Measurements from ENCODE around the gene CDC37L1.

CDC37L1 gene

GRCh38 chr9:4639420-4639819 lies 39.9 kb upstream of the CDC37L1 start:
- Histone ChIP-seq H2AFZ (ENCODE audit: low read length) (no peak overlapping the region), H3K4me3 (ENCODE audit: low read depth, low read length, poor library complexity, severe bottlenecking) (no peak overlapping the region), H4K20me1 (ENCODE audit: insufficient read depth, low read length) (no peaks in the 10 kb centered on the region), H3K4me1 (ENCODE audit: insufficient read depth, low read length, severe bottlenecking) (no peaks in the 10 kb centered on the region), H3K4me2 (ENCODE audit: low read length) (no peak overlapping the region), H3K79me2 (ENCODE audit: insufficient read depth, low read length) (no peaks in the 10 kb centered on the region), H3K9me2 (ENCODE audit: low read depth, low read length) (no peaks in the 10 kb centered on the region), H3K27me3 (ENCODE audit: insufficient read depth, low read length) (no peaks in the 10 kb centered on the region), H3K9ac (ENCODE audit: low read length) (no peak overlapping the region), H3K9me3 (ENCODE audit: low read length) (no peaks in the 10 kb centered on the region), H3K27ac (ENCODE audit: low read depth, low read length, poor library complexity, severe bottlenecking) (no peak overlapping the region), H3F3A (ENCODE audit: insufficient read depth, low read length) (no peaks in the 10 kb centered on the region), H3K36me3 (ENCODE audit: insufficient read depth, low read length) (no peaks in the 10 kb centered on the region)
- TF ChIP-seq EZH2 (IDR thresholded peaks at IDR 0.05; ENCODE audit: borderline replicate concordance, low read length) (no peak), CTCF (IDR thresholded peaks at IDR 0.05; ENCODE audit: low read length) (no peak)

GRCh38 chr9:4640027-4640426 lies 39.3 kb upstream of the CDC37L1 start:
- no peak overlapping the region for H3K9ac ChIP-seq (ENCODE audit: low read length)
- H3K4me3 ChIP-seq (ENCODE audit: low read depth, low read length, poor library complexity, severe bottlenecking), result no peak overlapping the region
- no peaks in the 10 kb centered on the region for H3F3A ChIP-seq (ENCODE audit: insufficient read depth, low read length)
- H2AFZ ChIP-seq (ENCODE audit: low read length), result no peak overlapping the region
- TF ChIP-seq EZH2 (IDR thresholded peaks at IDR 0.05; ENCODE audit: borderline replicate concordance, low read length) (no peak), CTCF (IDR thresholded peaks at IDR 0.05; ENCODE audit: low read length) (no peak)
- no peaks in the 10 kb centered on the region for H3K27me3 ChIP-seq (ENCODE audit: insufficient read depth, low read length)
- no peak overlapping the region for H3K27ac ChIP-seq (ENCODE audit: low read depth, low read length, poor library complexity, severe bottlenecking)
- peaks cover 5% of the 10 kb centered on the region for H3K4me1 ChIP-seq (ENCODE audit: insufficient read depth, low read length, severe bottlenecking)
- H4K20me1 ChIP-seq (ENCODE audit: insufficient read depth, low read length), result no peaks in the 10 kb centered on the region
- H3K9me3 ChIP-seq (ENCODE audit: low read length), result no peaks in the 10 kb centered on the region
- no peaks in the 10 kb centered on the region for H3K79me2 ChIP-seq (ENCODE audit: insufficient read depth, low read length)
- H3K4me2 ChIP-seq (ENCODE audit: low read length), result no peak overlapping the region
- no peaks in the 10 kb centered on the region for H3K9me2 ChIP-seq (ENCODE audit: low read depth, low read length)
- H3K36me3 ChIP-seq (ENCODE audit: insufficient read depth, low read length), result no peaks in the 10 kb centered on the region

- no peak overlapping the region for H3K27ac ChIP-seq (ENCODE audit: low read depth, low read length, poor library complexity, severe bottlenecking)
- no peaks in the 10 kb centered on the region for H3K27me3 ChIP-seq (ENCODE audit: insufficient read depth, low read length)
- H3K4me2 ChIP-seq (ENCODE audit: low read length), result no peak overlapping the region
- H2AFZ ChIP-seq (ENCODE audit: low read length), result no peak overlapping the region
- H3K9me2 ChIP-seq (ENCODE audit: low read depth, low read length), result no peaks in the 10 kb centered on the region
- no peaks in the 10 kb centered on the region for H4K20me1 ChIP-seq (ENCODE audit: insufficient read depth, low read length)
- no peaks in the 10 kb centered on the region for H3K79me2 ChIP-seq (ENCODE audit: insufficient read depth, low read length)
- H3K36me3 ChIP-seq (ENCODE audit: insufficient read depth, low read length), result no peaks in the 10 kb centered on the region
- H3F3A ChIP-seq (ENCODE audit: insufficient read depth, low read length), result no peaks in the 10 kb centered on the region
- no peak overlapping the region for H3K4me3 ChIP-seq (ENCODE audit: low read depth, low read length, poor library complexity, severe bottlenecking)
- no peaks in the 10 kb centered on the region for H3K9me3 ChIP-seq (ENCODE audit: low read length)
- TF ChIP-seq EZH2 (IDR thresholded peaks at IDR 0.05; ENCODE audit: borderline replicate concordance, low read length) (no peak), CTCF (IDR thresholded peaks at IDR 0.05; ENCODE audit: low read length) (no peak)
- peaks cover 5% of the 10 kb centered on the region for H3K4me1 ChIP-seq (ENCODE audit: insufficient read depth, low read length, severe bottlenecking)
- no peak overlapping the region for H3K9ac ChIP-seq (ENCODE audit: low read length)
Measured at GRCh38 chr9:4642351-4642750, 37.0 kb upstream of the CDC37L1 start.
